ENCODE measurements around the gene CLCN5.

- TF ChIP-seq CTCF (IDR thresholded peaks at IDR 0.05) (no peak), POLR2A (IDR thresholded peaks at IDR 0.05) (no peak)
These were observed 180.8 kb downstream of the CLCN5 start for GRCh38 chrX:50103176-50103575.

All from Peyer's patch (tissue), 4 donors.